Stimulated activated CD4-positive, alpha-beta T cell treated with anti-CD3 and anti-CD28 coated beads, Interleukin-4, amount 100 ng/mL, for 48 hours (primary cell): ENCODE data around the gene LRWD1.
"Not testable (repeated sequence)": the region's sequence is repeated elsewhere in the genome, so short reads cannot be mapped to it uniquely, and the experiment has no call there.

Source experiments
- DNase-seq, 2 donors: peaks; one replicate each; pipeline ENCODE4 v3.0.0-alpha.2; 2020; ENCODE audit warnings: low read depth in 2 of 2

LRWD1 gene

DNA sequence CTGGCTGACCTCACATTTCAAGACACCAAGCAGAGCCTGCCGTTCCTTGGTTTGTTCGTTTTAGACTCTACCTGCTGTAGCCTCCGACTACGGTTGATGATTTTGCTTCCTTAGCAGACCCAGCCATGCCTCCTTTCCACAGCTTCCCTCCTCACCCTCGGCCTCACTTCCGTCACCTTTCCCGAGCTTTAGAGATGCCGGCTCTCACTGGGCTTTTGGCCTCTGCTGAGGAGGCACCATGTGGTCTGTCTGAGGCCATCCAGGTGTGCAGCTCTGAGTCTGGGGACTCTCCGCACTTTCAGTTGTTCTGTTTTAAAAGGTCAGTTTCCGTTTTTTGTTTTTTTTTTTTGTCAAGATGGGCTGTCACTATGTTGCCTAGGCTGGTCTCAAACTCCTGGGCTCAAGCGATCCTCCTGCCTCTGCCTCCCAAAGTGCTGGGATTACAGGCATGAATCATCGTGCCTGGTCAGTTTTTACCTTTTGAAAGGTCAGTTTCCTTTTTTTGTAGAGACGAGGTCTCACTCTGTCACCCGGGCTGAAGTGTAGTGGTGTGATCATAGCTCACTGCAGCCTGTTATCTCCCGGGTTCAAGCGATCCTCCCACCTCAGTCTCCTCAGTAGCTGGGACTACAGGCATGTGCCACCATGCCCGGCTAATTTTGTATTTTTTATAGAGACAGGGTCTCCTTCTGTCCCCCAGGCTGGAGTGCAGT, 19.7 kb upstream of the LRWD1 start:
- no peak for DNase-seq

- no peak for DNase-seq
These were observed 19.1 kb upstream of the LRWD1 start for GRCh38 chr7:102445674-102446071.

DNA sequence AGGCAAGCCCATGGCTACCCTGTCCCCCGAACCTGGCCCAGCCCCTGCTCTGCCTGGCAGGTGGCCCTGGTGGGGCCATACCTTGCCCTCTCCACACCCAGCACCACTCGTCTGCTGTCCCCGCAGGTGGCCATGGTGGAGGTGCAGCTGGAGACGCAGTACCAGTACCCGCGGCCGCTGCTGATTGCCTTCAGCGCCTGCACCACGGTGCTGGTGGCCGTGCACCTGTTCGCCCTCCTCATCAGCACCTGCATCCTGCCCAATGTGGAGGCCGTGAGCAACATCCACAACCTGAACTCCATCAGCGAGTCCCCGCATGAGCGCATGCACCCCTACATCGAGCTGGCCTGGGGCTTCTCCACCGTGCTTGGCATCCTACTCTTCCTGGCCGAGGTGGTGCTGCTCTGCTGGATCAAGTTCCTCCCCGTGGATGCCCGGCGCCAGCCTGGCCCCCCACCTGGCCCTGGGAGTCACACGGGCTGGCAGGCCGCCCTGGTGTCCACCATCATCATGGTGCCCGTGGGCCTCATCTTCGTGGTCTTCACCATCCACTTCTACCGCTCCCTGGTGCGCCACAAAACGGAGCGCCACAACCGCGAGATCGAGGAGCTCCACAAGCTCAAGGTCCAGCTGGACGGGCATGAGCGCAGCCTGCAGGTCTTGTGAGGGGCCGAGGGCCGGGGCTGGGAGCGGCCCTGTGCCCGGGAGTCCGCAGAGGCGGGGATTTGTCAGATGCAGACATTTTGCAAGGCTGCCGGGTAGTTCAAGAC, 18.2 kb upstream of the LRWD1 start:
- DNase-seq, result no peak

DNA sequence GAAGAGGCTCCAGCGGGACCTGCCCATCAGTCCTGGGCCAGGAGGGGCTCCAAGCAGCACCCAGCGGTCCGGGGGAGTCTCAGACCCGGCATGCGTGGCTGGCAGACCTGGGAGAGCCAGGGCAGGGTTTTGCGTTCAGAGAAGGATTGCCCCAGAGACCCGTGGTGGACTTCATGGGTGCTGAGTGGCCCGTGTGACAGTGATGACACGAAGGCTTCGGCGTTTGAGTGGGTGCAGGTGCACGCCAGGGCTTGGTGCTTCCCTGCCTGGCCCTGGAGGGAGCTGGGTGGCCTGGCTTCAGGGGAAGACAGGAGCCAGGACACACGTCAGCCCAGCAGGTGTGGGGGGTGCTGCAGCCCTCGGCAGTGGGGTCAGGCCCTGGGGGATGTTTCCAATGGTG, 17.5 kb upstream of the LRWD1 start:
- no peak for DNase-seq

DNA sequence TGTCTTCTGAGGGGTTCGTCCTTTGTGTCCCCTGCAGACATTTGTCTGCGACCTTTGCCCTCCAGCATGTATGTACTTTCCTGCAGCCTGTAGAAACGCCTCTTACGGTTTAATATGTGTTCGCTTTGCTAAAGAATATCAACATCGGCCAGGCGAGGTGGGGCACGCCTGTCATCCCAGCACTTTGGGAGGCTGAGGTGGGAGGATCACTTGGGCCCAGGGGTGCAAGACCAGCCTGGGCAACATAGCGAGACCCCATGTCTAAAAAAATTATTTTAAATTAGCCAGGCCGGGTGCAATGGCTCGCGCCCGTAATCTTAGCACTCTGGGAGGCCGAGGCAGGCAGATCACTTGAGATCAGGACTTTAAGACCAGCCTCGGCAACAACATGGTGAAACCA, 15.6 kb upstream of the LRWD1 start:
- no peak for DNase-seq

GRCh38 chr7:102450242-102450641, 14.5 kb upstream of the LRWD1 start:
- no peak for DNase-seq

GRCh38 chr7:102451371-102452054, 13.3 kb upstream of the LRWD1 start:
- no peak for DNase-seq

- no peak for DNase-seq
These were observed 12.3 kb upstream of the LRWD1 start for GRCh38 chr7:102452451-102452850.

- no peak for DNase-seq
These were observed 11.5 kb upstream of the LRWD1 start for GRCh38 chr7:102453319-102453718.

DNA sequence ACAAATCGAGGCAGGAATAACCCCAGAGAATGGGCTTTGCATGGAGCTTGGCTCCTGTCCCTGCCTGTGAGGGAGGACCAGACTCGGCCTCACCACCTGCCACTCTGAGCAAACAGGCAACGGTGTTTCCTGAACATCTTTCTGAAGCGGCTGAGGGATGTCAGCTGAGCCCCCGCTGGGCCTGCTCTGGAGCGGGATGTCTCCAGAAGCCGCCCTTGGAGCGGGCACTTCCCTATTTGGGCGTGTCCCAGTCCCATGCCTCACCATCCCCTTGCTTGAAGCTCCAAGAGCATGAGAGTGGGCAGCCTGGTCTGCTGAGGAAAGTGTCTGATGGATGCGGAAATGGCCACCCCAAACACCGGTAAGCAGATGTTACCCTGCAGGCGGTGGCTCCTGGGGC, 10.3 kb upstream of the LRWD1 start:
- DNase-seq, result no peak

GRCh38 chr7:102454932-102455331, 9.9 kb upstream of the LRWD1 start:
- DNase-seq, result not testable (repeated sequence)

- no peak for DNase-seq
These were observed 9.2 kb upstream of the LRWD1 start for GRCh38 chr7:102455596-102455995.

- no peak for DNase-seq
These were observed 8.5 kb upstream of the LRWD1 start for GRCh38 chr7:102456327-102456726.

- DNase-seq, result no peak
These were observed 7.3 kb upstream of the LRWD1 start for GRCh38 chr7:102457352-102457924.

DNA sequence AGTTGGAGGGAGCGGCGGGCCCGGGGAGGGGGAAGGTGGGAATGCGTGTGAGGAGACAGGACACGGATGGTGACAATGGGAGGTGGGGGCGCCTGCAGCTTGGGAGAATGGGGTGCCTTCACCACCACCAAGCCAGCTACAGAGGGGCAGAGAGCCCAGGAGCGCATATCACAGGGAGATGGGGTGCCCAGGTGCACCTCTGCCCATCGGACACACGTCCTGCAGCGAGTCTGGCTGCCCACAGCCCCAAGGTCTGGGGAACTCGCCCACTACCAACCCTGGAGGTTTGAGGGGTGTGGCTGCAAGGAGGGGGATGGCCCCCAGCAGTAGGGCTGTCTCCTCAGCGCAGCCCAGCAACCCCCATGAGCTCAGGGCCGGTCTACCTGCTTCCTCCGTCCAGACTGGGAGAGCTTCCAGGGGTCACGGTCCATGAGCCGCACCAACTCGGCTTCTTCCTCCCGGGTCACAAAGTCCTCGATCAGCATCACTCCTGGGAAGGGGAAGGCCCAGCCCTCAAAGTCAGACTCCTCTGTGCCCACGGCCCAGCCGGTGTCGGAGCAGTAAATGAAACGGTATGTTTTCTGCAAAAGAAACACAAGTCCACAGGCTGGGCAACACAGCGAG, 5.5 kb upstream of the LRWD1 start:
- no peak for DNase-seq

DNA sequence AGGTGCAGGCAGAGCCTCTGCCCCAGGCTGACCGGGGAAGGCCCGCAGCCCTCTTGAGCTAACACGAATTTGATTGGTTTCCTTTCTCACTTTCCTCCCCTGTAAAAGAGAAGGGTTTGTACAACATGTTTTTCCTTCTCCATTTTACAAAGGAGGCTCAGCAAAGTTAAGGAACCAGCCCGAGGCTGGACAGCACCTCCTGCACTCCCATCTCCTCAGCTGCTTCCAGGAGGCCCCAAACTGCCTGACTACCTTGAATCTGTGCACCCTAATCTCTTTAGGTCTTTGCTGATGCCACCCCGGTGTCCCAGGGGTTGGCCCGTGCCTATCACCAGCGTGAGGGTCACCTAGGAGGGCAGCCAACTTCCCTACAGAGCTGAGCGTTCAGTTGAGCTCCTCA, 4.3 kb upstream of the LRWD1 start:
- DNase-seq, result no peak

DNA sequence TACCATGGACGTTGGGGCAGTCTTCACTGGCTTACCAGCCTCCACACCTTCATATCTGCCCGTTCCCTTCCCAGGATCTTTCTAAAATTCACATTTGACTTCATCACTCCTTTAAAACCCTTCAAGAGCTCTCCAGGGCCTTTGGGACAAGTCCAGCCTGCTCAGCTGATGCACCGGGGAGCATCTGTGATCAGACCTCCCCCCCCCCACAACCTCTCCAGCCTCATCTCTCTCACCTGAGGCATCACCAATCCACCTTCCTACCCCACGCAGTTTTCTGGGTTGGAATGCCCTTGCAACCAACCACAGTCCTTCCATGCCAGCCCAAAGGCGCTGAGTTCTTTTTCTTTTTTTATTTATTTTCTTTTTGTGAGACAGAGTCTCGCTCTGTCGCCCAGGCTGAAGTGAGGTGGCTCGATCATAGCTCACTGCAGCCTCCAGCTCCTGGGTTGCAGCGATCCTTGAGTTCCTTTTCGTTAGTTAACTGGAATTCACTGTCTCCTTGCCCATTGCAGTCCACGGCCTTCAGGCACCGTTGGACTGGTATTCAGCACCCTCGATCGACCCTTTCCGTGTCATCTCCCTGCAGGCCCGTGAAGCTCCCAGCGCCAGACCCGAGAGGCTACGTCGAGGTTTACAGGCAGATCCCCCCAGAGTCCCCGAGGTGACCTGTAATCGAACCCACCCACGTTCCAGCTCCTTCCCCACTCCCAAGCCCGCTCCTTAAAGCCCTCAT, 775 bp upstream of the LRWD1 start:
- DNase-seq, result no peak

DNA sequence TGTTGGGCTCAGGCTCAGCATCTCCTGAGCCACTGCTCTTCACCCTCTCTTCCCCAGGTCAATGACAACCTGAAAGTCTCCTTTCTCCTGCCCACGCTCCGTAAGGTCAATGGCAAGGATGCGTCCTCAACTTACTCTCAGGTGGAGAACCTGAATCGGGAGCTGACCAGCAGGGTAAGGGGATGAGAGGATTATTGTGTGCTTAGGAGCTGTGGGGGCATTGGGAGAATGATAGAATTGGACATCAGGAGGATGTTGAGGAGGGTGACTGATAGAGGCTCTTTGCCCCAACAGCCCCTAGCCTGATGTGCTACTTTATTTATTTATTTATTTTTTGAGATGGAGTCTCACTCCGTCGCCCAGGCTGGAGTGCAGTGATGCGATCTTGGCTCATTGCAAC, 1.3 kb downstream of the LRWD1 start:
- no peak for DNase-seq

DNA sequence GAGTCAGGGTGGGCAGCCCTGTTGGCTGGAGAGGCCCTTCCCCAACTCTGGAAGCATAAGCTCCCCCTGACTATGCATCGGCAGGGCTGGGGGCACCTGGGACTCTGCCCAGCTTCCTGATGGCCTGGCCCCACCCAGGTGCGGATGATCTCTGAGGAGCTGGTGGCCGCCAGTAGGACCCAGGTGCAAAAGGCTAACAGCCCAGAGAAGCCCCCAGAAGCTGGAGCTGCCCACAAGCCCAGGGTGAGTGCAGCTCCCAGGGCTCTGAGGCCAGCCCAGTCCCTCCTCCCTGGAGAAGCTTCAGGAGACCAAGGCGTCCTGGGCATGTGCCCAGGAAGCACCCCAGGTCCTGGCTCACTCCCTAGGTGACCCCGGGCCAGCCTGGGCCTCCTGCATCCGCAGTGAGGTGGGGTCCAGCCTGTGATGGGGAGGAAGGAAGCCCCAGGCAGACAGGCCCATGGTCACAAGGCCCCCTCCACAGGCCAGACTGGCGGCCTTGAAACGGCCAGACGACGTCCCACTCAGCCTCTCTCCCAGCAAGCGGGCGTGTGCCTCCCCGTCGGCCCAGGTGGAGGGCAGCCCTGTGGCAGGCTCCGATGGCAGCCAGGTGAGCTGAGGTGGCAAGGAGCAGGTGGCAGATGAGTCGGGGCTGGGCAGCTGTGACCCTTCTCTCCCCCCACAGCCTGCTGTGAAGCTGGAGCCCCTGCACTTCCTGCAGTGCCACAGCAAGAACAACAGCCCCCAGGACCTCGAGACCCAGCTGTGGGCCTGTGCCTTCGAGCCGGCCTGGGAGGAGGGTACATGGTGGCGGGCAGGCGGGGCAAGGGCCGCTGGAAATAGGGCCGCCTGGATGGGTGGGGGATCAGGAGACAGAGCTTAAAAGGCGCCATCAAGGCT, 3.0 kb downstream of the LRWD1 start:
- DNase-seq, result no peak
